ENCODE data around the gene CCR8.

Gene CCR8

GRCh38 chr3:39343760-39344159 lies 14.3 kb downstream of the CCR8 start:
- no peak for DNase-seq
- in situ Hi-C loops (cut with HindIII; ENCODE audit: low pct_ligation_motif_present, low sequenced_read_pairs) = no loop called here
- TF ChIP-seq, protein P1, sequence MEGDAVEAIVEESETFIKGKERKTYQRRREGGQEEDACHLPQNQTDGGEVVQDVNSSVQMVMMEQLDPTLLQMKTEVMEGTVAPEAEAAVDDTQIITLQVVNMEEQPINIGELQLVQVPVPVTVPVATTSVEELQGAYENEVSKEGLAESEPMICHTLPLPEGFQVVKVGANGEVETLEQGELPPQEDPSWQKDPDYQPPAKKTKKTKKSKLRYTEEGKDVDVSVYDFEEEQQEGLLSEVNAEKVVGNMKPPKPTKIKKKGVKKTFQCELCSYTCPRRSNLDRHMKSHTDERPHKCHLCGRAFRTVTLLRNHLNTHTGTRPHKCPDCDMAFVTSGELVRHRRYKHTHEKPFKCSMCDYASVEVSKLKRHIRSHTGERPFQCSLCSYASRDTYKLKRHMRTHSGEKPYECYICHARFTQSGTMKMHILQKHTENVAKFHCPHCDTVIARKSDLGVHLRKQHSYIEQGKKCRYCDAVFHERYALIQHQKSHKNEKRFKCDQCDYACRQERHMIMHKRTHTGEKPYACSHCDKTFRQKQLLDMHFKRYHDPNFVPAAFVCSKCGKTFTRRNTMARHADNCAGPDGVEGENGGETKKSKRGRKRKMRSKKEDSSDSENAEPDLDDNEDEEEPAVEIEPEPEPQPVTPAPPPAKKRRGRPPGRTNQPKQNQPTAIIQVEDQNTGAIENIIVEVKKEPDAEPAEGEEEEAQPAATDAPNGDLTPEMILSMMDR (IDR thresholded peaks at IDR 0.05; ENCODE audit: low read depth, low read length, missing control alignments) = no peak
- no peak overlapping the region for H3K27ac ChIP-seq
- no peaks in the 10 kb centered on the region for H3K36me3 ChIP-seq (replicated peaks)
- H3K4me3 ChIP-seq (ENCODE audit: low read depth, low read length) = no peak overlapping the region
- H3K27me3 ChIP-seq (replicated peaks) = no peaks in the 10 kb centered on the region

GRCh38 chr3:39344746-39345344 lies 15.3 kb downstream of the CCR8 start:
- no peak overlapping the region for H3K27ac ChIP-seq
- H3K36me3 ChIP-seq (replicated peaks) = no peaks in the 10 kb centered on the region
- no peaks in the 10 kb centered on the region for H3K27me3 ChIP-seq (replicated peaks)
- no peak overlapping the region for H3K4me3 ChIP-seq (ENCODE audit: low read depth, low read length)
- no peak for DNase-seq
- in situ Hi-C loops (cut with HindIII; ENCODE audit: low pct_ligation_motif_present, low sequenced_read_pairs) = no loop called here
- TF ChIP-seq, protein P1 (IDR thresholded peaks at IDR 0.05; ENCODE audit: low read depth, low read length, missing control alignments) = no peak

DNA sequence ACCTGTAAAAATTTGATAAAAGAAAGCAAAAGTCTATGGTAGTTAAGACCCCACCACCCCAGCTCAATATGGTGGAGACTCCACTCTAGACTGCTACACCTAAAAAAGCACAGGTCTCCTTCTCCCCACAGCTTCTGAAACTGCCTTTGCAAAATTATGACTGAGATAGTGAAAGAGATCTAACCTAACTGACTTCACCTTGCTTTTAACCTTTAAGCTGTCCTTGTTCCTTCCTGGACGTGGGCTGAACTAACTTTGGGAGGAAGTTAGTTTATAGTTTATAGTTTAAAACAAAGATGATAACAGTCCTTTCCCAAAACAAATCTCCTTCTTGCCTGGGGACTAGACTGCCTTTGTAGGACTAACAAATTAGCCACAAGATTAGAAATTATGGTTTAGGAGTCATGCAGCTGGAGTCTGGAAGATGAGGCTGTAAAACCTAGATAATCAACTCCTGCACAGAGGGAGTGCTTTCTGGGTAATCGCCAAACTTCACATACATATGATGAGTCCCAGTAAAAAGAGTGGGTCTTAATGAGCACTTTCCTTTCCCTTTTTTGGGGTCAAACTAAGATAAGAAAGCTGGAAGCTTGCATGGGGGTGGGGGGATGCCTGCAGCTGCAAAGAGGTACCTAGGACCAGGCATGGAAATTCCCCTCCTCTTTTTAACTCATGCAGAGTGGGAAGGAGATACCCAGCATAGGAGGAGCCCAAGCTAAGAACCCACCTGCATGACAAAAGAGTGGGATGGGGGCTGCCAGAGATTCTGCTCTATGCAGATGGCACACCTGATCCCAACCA lies 17.5 kb downstream of the CCR8 start:
- Histone ChIP-seq H3K4me3 (ENCODE audit: low read depth, low read length) (no peak overlapping the region), H3K27ac (no peak overlapping the region), H3K27me3 (replicated peaks) (no peaks in the 10 kb centered on the region), H3K36me3 (replicated peaks) (no peaks in the 10 kb centered on the region)
- no peak for DNase-seq
- in situ Hi-C loops (cut with HindIII; ENCODE audit: low pct_ligation_motif_present, low sequenced_read_pairs) = no loop called here
- TF ChIP-seq, protein P1 (IDR thresholded peaks at IDR 0.05; ENCODE audit: low read depth, low read length, missing control alignments) = no peak

DNA sequence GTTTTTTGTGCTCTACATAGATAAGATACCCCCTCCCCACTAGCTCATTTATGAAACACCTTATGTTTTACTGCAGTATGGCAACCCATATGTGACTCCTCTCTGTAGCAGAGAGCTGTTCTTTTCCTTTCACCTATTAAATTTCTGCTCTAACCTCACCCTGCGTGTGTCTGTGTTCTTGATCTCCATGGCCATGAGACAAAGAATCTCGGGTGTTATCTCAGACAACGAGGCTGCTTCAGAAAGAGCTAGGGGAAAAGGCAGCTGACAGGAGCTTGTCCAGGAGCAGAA lies 18.0 kb downstream of the CCR8 start:
- Histone ChIP-seq H3K27me3 (replicated peaks) (no peaks in the 10 kb centered on the region), H3K27ac (no peak overlapping the region), H3K4me3 (ENCODE audit: low read depth, low read length) (no peak overlapping the region), H3K36me3 (replicated peaks) (no peaks in the 10 kb centered on the region)
- in situ Hi-C loops (cut with HindIII; ENCODE audit: low pct_ligation_motif_present, low sequenced_read_pairs) = no loop called here
- DNase-seq = no peak
- TF ChIP-seq, protein P1 (IDR thresholded peaks at IDR 0.05; ENCODE audit: low read depth, low read length, missing control alignments) = no peak

- Histone ChIP-seq H3K36me3 (replicated peaks) (no peaks in the 10 kb centered on the region), H3K27ac (no peak overlapping the region), H3K4me3 (ENCODE audit: low read depth, low read length) (no peak overlapping the region), H3K27me3 (replicated peaks) (no peaks in the 10 kb centered on the region)
- in situ Hi-C loops (cut with HindIII; ENCODE audit: low pct_ligation_motif_present, low sequenced_read_pairs) = no loop called here
- no peak for DNase-seq
- TF ChIP-seq, protein P1 (IDR thresholded peaks at IDR 0.05; ENCODE audit: low read depth, low read length, missing control alignments) = no peak
Measured at GRCh38 chr3:39349080-39349479, 19.6 kb downstream of the CCR8 start.

All from brain microvascular endothelial cell (primary cell).